Measurements from ENCODE around the gene NACA. TPM values are rescaled to one million over a fixed set of nuclear protein-coding genes. Genes with fewer than 3 reads are reported as not detected.

NACA gene
- total and polyA plus RNA-seq, 2 of the 13 experiments (the other 11 are each of a cell fraction or from before 2014, with no cell fraction given): 799 to 1,700 TPM

DNA sequence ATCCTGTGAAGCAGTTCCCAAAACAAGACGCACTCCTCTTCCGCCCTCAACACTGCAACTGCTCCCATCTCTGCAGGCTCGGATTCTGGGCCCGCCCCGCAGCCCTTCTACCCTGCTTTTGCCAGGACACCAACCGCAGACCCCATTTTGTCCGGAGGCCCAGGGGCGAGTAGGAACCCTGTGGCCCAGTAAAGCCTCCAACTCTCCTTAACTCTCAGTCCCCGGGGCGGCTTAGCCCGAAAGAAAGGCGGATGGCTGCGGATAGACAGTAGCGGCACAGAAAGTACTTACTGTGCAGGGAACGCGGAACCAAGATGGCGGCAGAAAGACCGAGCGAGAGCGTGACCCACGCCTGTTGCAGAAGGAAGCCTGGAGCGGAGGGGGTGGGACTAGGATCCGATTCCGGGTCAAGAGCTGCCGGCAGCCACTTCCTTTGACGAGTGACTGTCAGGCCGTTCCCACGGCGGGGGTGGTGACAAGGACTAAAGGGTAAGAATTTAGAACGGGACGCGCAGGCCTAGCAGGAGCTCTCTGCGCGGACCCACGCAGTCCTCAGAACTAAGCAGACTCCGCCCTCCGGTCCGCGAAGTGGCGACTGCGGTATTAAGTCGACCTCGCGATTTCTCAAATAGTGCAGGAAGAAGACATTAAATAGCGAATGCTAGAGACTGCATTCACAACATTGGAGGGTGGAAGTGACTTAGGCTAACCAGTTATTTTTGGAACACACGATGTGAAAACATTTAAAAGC, at the start of gene NACA (continued):
- TF ChIP-seq ZNF251 (CRISPR knock-in tag; IDR thresholded peaks at IDR 0.05) (no peak), HHEX (CRISPR knock-in tag; IDR thresholded peaks at IDR 0.05) (no peak), RELA (CRISPR knock-in tag; IDR thresholded peaks at IDR 0.05) (no peak), TCF12 (IDR thresholded peaks at IDR 0.05) (no peak), TCF12 (CRISPR knock-in tag; IDR thresholded peaks at IDR 0.05) (peak; percentile 75; the same call in 1 of the 2 replicates), ZSCAN9 (CRISPR knock-in tag; IDR thresholded peaks at IDR 0.05; ENCODE audit: borderline replicate concordance) (peak; percentile 68; the same call in 1 of the 2 replicates), TEAD3 (CRISPR knock-in tag; optimal IDR thresholded peaks at IDR 0.05; ENCODE audit: borderline replicate concordance) (peak; percentile 87), CREB1 (IDR thresholded peaks at IDR 0.05) (peak; percentile 67), CREB1 (CRISPR knock-in tag; IDR thresholded peaks at IDR 0.05) (peak; percentile 88), MIER2 (CRISPR knock-in tag; IDR thresholded peaks at IDR 0.05) (0 out of 2 replicates have a peak, but pooled peaks have one; percentile 23), ZNF629 (CRISPR knock-in tag; conservative IDR thresholded peaks at IDR 0.05) (no peak), YY1 (IDR thresholded peaks at IDR 0.05; ENCODE audit: insufficient read depth, insufficient replicate concordance, low read depth, low read length) (peak; percentile 98), ZNF550 (CRISPR knock-in tag; IDR thresholded peaks at IDR 0.05; ENCODE audit: borderline replicate concordance) (no peak; the same call in 1 of the 2 replicates), RARA (CRISPR knock-in tag; IDR thresholded peaks at IDR 0.05) (peak; percentile 28; the same call in 1 of the 2 replicates), RBAK (CRISPR knock-in tag; IDR thresholded peaks at IDR 0.05) (no peak), CAMTA2 (CRISPR knock-in tag; IDR thresholded peaks at IDR 0.05; ENCODE audit: borderline replicate concordance) (peak; percentile 89; the same call in 1 of the 2 replicates)
- TF ChIP-seq, protein P1, sequence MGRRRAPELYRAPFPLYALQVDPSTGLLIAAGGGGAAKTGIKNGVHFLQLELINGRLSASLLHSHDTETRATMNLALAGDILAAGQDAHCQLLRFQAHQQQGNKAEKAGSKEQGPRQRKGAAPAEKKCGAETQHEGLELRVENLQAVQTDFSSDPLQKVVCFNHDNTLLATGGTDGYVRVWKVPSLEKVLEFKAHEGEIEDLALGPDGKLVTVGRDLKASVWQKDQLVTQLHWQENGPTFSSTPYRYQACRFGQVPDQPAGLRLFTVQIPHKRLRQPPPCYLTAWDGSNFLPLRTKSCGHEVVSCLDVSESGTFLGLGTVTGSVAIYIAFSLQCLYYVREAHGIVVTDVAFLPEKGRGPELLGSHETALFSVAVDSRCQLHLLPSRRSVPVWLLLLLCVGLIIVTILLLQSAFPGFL (CRISPR knock-in tag; IDR thresholded peaks at IDR 0.05): no peak
- TF ChIP-seq, protein P2, sequence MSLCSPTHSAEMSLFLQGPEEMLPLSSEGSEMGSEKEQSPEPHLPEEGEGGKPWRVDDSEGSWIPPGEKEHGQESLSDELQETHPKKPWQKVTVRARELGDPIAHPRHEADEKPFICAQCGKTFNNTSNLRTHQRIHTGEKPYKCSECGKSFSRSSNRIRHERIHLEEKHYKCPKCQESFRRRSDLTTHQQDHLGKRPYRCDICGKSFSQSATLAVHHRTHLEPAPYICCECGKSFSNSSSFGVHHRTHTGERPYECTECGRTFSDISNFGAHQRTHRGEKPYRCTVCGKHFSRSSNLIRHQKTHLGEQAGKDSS (CRISPR knock-in tag; IDR thresholded peaks at IDR 0.05; ENCODE audit: borderline replicate concordance, low read depth): peak; percentile 83; the same call in 1 of the 2 replicates
- TF ChIP-seq, protein P3, sequence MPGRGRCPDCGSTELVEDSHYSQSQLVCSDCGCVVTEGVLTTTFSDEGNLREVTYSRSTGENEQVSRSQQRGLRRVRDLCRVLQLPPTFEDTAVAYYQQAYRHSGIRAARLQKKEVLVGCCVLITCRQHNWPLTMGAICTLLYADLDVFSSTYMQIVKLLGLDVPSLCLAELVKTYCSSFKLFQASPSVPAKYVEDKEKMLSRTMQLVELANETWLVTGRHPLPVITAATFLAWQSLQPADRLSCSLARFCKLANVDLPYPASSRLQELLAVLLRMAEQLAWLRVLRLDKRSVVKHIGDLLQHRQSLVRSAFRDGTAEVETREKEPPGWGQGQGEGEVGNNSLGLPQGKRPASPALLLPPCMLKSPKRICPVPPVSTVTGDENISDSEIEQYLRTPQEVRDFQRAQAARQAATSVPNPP (CRISPR knock-in tag; IDR thresholded peaks at IDR 0.05): 0 out of 2 replicates have a peak, but pooled peaks have one; percentile 69
- TF ChIP-seq, protein P4, sequence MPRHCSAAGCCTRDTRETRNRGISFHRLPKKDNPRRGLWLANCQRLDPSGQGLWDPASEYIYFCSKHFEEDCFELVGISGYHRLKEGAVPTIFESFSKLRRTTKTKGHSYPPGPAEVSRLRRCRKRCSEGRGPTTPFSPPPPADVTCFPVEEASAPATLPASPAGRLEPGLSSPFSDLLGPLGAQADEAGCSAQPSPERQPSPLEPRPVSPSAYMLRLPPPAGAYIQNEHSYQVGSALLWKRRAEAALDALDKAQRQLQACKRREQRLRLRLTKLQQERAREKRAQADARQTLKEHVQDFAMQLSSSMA (CRISPR knock-in tag; IDR thresholded peaks at IDR 0.05): no peak
- TF ChIP-seq, protein P5, sequence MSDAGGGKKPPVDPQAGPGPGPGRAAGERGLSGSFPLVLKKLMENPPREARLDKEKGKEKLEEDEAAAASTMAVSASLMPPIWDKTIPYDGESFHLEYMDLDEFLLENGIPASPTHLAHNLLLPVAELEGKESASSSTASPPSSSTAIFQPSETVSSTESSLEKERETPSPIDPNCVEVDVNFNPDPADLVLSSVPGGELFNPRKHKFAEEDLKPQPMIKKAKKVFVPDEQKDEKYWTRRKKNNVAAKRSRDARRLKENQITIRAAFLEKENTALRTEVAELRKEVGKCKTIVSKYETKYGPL (CRISPR knock-in tag; IDR thresholded peaks at IDR 0.05): peak; percentile 12; the same call in 1 of the 2 replicates
- TF ChIP-seq, protein P6, sequence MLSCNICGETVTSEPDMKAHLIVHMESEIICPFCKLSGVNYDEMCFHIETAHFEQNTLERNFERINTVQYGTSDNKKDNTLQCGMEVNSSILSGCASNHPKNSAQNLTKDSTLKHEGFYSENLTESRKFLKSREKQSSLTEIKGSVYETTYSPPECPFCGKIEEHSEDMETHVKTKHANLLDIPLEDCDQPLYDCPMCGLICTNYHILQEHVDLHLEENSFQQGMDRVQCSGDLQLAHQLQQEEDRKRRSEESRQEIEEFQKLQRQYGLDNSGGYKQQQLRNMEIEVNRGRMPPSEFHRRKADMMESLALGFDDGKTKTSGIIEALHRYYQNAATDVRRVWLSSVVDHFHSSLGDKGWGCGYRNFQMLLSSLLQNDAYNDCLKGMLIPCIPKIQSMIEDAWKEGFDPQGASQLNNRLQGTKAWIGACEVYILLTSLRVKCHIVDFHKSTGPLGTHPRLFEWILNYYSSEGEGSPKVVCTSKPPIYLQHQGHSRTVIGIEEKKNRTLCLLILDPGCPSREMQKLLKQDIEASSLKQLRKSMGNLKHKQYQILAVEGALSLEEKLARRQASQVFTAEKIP (CRISPR knock-in tag; IDR thresholded peaks at IDR 0.05; ENCODE audit: borderline replicate concordance): 0 out of 2 replicates have a peak, but pooled peaks have one; percentile 75
